A549 treated with AZD2906 at 1 μM for 4 hours (cell line): ENCODE data around the gene MAGEB5. TPM values are rescaled to one million over a fixed set of nuclear protein-coding genes. Genes with fewer than 3 reads are reported as not detected.

Experiments used
- total RNA-seq: library from RNA; stranded (reverse); fragments of 200-300 nt; extraction: Qiagen RNA extraction; gene quantifications from 5 replicates; pipeline ENCODE4 v1.2.3, GENCODE V29; 2022

The MAGEB5 gene, protein sequence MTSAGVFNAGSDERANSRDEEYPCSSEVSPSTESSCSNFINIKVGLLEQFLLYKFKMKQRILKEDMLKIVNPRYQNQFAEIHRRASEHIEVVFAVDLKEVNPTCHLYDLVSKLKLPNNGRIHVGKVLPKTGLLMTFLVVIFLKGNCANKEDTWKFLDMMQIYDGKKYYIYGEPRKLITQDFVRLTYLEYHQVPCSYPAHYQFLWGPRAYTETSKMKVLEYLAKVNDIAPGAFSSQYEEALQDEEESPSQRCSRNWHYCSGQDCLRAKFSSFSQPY
- total RNA-seq, result not detected in 5 replicates

DNA sequence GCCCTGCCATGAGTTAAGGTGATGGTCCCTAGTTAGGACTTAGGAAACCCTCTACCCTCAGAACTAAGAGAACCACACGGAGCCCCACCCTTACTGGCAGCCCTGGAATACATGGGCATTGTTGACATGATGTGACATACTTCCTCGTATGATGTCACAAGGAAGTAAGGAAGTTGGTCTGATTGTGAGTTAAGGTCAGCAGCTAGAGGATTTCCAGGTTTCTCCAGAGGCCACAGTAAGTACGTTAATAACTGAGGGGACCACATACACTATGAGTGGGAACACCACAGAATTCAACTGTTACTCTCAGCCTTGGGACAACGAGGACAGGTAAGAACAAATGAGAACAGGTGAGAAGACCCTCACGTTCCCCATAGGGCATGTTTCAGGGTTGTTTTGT, at the start of gene MAGEB5:
TSS of gene MAGEB5 (plus strand) at position 301 of the 400 bp plus-strand sequence. CDS start 1,133 bp downstream, outside the sequence.

DNA sequence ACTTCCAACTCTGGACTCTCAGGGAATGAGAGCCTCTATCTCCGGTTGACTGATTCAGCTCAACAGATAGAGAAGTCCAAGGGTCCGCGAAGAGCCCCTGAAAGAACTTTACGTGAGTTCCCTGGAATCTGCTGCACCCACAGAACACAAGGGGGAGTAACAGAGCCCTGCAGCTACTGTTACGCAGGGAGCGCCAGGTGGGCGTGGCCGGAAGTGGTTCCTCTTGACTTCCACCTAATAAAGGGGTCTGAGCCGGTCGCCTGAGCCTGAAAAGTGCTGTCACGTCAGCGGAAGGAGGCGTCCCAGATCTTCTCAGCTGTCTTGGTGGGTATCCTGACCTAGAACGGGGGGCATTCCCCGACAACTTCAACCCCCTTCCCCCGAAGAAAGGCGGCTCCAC, 23.8 kb upstream of the MAGEB5 start, which contains the start of gene MAGEB6:
TSS of gene MAGEB6 (plus strand) at position 237 of the 400 bp plus-strand sequence. CDS start 1,407 bp downstream, outside the sequence.

Other genes with a start within 250 kb of the MAGEB5 start
- not detected in 5 replicates for gene MAGEB18, start 77.8 kb upstream of the MAGEB5 start, total RNA-seq
- not detected in 5 replicates for gene MAGEB6B, start 55.6 kb upstream of the MAGEB5 start, total RNA-seq
- 0.05 to 0.16 TPM (median 0.07 TPM) in 4 of 5 replicates, not detected in the other for gene MAGEB6, start 23.7 kb upstream of the MAGEB5 start, total RNA-seq